GM18526 (cell line): Measurements from ENCODE around the gene NIFK.

Source experiments
- POLR2A ChIP-seq: IDR thresholded peaks from 3 replicates; pipeline ENCODE4 v1.6.1; 2011; ENCODE audit not compliant: insufficient read length; ENCODE audit errors: extremely low read depth

The NIFK gene

GRCh38 chr2:121736462-121737336, at the start of gene NIFK:
Gene NIFK, minus strand, starts transcription at chr2:121736875. Its CDS starts 25 bp downstream, at chr2:121736850.
- TF ChIP-seq POLR2A: peak; percentile 70

- TF ChIP-seq POLR2A: no peak
Observed at GRCh38 chr2:121783180-121783579, 46.5 kb upstream of the NIFK start.

- no peak for TF ChIP-seq POLR2A
Observed at GRCh38 chr2:121778741-121779487, 42.2 kb upstream of the NIFK start.

- no peak for TF ChIP-seq POLR2A
Observed at GRCh38 chr2:121777699-121778058, 41.0 kb upstream of the NIFK start.

- TF ChIP-seq POLR2A: no peak
Observed at GRCh38 chr2:121776885-121777698, 40.4 kb upstream of the NIFK start.

GRCh38 chr2:121776361-121776760, 39.7 kb upstream of the NIFK start:
- no peak for TF ChIP-seq POLR2A

- no peak for TF ChIP-seq POLR2A
Observed at GRCh38 chr2:121774235-121774634, 37.6 kb upstream of the NIFK start.

- no peak for TF ChIP-seq POLR2A
Observed at GRCh38 chr2:121771976-121772742, 35.5 kb upstream of the NIFK start.

GRCh38 chr2:121768143-121768755, 31.6 kb upstream of the NIFK start:
- TF ChIP-seq POLR2A: no peak

- TF ChIP-seq POLR2A: no peak
Observed at GRCh38 chr2:121766624-121767023, 29.9 kb upstream of the NIFK start.

- no peak for TF ChIP-seq POLR2A
Observed at GRCh38 chr2:121764681-121765228, 28.1 kb upstream of the NIFK start.

- peak; percentile 80 for TF ChIP-seq POLR2A
Observed at GRCh38 chr2:121755237-121756111, 18.8 kb upstream of the NIFK start, which contains the start of gene TSN. Gene TSN, plus strand, starts transcription at chr2:121755651. Its CDS starts 129 bp downstream, at chr2:121755780.

- TF ChIP-seq POLR2A: no peak
Observed at GRCh38 chr2:121754851-121755236, 18.2 kb upstream of the NIFK start.

GRCh38 chr2:121748202-121748601, 11.5 kb upstream of the NIFK start:
- no peak for TF ChIP-seq POLR2A
